ENCODE measurements around the gene SYT3.
A peak's percentile ranks its signal among the peaks of the same experiment; 100 is the strongest.

The SYT3 gene

DNA sequence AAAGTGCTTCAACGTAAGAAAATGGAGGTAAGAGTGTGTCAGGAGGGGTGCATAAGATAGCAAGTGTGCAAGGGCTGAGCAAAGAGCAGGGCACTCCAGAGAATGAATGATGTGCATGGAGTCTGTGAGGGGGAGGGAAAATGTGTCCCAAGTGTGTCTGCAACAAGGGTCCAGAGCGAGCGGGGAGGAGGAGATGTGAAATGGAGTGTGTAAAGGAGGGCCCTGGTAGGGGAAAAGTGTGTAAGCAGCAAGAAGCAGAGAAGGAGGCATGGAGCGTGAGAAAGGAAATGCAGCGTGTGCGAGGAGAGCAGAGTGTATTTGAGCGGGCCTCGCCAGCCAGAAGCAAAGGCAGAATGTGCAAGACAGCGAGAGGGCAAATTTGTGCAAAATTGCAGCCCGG is 21.3 kb upstream of the SYT3 start:
- H3K27ac ChIP-seq: no peak overlapping the region
- TF ChIP-seq, protein P1, sequence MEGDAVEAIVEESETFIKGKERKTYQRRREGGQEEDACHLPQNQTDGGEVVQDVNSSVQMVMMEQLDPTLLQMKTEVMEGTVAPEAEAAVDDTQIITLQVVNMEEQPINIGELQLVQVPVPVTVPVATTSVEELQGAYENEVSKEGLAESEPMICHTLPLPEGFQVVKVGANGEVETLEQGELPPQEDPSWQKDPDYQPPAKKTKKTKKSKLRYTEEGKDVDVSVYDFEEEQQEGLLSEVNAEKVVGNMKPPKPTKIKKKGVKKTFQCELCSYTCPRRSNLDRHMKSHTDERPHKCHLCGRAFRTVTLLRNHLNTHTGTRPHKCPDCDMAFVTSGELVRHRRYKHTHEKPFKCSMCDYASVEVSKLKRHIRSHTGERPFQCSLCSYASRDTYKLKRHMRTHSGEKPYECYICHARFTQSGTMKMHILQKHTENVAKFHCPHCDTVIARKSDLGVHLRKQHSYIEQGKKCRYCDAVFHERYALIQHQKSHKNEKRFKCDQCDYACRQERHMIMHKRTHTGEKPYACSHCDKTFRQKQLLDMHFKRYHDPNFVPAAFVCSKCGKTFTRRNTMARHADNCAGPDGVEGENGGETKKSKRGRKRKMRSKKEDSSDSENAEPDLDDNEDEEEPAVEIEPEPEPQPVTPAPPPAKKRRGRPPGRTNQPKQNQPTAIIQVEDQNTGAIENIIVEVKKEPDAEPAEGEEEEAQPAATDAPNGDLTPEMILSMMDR (conservative IDR thresholded peaks at IDR 0.05): no peak
- TF ChIP-seq ZFX (IDR thresholded peaks at IDR 0.05): no peak

DNA sequence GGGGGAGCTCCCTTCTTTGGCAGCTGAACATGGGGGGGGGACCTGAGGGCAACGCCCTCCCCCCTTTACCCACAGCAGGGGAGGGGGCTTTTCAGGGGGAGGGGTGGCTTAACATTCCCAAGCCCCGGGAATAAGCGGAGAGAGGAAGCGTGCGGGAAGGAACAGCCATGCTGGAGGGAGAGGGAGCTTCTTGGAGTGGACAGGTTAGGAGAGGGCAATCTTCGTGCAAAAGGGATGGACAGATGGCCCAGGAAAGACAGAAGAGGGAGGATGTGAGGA is 20.3 kb upstream of the SYT3 start:
- TF ChIP-seq, protein P1 (conservative IDR thresholded peaks at IDR 0.05): no peak
- TF ChIP-seq ZFX (IDR thresholded peaks at IDR 0.05): no peak
- H3K27ac ChIP-seq: no peak overlapping the region

DNA sequence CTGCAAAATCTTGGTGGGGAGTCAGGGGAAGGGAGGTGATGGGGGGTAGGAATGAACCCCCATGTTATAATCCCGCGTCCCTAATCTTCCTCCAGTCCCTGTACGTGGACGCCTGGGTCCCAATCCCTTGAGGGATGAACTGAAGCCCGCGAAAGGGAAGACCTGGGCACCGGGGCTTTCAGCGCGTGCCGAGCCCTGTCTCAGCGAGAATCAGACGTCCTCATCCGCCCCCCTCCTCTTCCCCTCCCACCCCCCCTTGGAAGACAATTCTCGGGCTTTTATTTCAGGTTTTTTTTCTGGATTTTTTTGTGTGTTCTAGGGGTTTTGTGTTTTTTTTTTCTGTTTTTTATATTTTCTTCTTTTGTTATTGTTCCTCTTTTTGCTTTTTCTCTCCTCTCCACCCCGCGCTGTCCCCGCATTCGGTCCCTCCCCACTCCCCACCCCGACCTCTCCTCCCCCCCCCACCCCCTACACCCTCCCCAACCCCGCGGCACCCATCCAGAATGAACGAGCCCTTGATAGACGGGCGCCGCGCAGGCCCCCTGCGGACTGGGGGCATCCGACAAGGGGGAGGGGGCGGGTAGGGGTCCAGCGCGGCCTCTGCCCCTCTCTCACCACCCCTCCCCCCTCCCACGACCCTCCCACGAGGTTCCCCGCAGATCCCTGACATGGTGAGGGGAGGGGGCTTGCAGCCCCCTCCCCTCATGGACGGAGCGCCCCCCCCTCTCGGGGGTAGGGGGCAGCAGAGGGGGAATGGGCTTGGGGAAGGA is 19.8 kb upstream of the SYT3 start:
- no peak overlapping the region for H3K27ac ChIP-seq
- TF ChIP-seq, protein P1 (conservative IDR thresholded peaks at IDR 0.05): no peak
- no peak for TF ChIP-seq ZFX (IDR thresholded peaks at IDR 0.05)

- TF ChIP-seq ZFX (IDR thresholded peaks at IDR 0.05): peak; percentile 33; the same call in 1 of the 2 replicates
- TF ChIP-seq, protein P1 (conservative IDR thresholded peaks at IDR 0.05): no peak
- H3K27ac ChIP-seq: peak overlapping the region; percentile 74
Measured at GRCh38 chr19:50658441-50659317, 19.0 kb upstream of the SYT3 start.

DNA sequence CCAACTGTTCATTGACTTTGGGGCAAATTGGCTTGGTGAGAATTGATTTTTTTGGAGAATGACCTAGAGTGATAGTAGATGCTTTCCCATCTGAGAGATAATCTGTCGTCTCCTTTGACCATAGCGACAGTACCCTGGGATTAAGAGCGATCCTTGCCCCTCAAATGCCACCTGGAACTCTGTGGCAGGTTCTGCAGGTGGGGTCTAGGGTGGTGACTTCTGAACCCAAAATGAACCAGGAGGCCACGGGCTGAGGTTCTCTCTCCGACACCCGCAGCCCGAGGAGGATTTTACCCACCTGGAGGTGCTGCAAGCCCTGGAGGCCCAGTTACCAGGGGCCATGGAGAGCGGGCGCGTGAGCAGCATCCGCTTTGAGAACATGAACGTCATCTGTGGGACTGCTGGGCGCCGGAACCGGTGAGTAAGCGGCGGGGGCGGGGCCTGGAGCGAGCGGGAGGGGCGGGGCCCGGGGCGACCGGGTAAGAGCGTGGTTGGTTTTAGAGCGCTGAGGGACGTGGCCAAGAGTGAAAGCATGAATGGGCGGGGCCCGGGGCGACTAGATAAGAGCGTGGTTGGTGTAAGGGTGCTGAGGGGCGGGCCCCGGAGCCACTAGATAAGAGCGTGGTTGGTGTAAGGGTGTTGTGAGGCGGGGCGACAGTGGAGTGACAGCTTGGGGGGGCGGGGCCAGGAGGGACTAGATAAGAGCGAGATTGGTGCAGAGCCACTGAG is 18.2 kb upstream of the SYT3 start:
- TF ChIP-seq ZFX (IDR thresholded peaks at IDR 0.05): peak; percentile 11; the same call in 1 of the 2 replicates
- TF ChIP-seq, protein P1 (conservative IDR thresholded peaks at IDR 0.05): no peak
- H3K27ac ChIP-seq: peak overlapping the region; percentile 74

- H3K27ac ChIP-seq: peak overlapping the region; percentile 71
- TF ChIP-seq ZFX (IDR thresholded peaks at IDR 0.05): no peak
- TF ChIP-seq, protein P1 (conservative IDR thresholded peaks at IDR 0.05): no peak
Measured at GRCh38 chr19:50657222-50657669, 17.6 kb upstream of the SYT3 start.

Data from C4-2B (cell line).